PFSK-1 (cell line): Measurements from ENCODE around the gene C1QTNF12.

Source experiments
- POLR2AphosphoS5 ChIP-seq: IDR thresholded peaks from 2 replicates; pipeline ENCODE4 v1.6.1; 2012; ENCODE audit warnings: low read depth, mild to moderate bottlenecking, control low read depth, low read length, moderate library complexity
- SIN3A ChIP-seq: IDR thresholded peaks from 2 replicates; pipeline ENCODE4 v1.6.1; 2012; ENCODE audit warnings: mild to moderate bottlenecking, low read length, moderate library complexity, borderline replicate concordance; ENCODE audit not compliant: insufficient read depth
- TF ChIP-seq, protein P1 (sequence below), 2 experiments: IDR thresholded peaks; 2 replicates each; pipeline versions ENCODE4 v1.6.1 to v1.8.0; 2011 to 2012; ENCODE audit warnings: low read depth in 2 of 2, low read length in 2 of 2, control low read depth in 1 of 2, inconsistent platforms in 1 of 2, mild to moderate bottlenecking in 1 of 2, moderate library complexity in 1 of 2; ENCODE audit not compliant: insufficient read depth in 1 of 2

- TF ChIP-seq SIN3A, result no peak
- TF ChIP-seq, protein P1, sequence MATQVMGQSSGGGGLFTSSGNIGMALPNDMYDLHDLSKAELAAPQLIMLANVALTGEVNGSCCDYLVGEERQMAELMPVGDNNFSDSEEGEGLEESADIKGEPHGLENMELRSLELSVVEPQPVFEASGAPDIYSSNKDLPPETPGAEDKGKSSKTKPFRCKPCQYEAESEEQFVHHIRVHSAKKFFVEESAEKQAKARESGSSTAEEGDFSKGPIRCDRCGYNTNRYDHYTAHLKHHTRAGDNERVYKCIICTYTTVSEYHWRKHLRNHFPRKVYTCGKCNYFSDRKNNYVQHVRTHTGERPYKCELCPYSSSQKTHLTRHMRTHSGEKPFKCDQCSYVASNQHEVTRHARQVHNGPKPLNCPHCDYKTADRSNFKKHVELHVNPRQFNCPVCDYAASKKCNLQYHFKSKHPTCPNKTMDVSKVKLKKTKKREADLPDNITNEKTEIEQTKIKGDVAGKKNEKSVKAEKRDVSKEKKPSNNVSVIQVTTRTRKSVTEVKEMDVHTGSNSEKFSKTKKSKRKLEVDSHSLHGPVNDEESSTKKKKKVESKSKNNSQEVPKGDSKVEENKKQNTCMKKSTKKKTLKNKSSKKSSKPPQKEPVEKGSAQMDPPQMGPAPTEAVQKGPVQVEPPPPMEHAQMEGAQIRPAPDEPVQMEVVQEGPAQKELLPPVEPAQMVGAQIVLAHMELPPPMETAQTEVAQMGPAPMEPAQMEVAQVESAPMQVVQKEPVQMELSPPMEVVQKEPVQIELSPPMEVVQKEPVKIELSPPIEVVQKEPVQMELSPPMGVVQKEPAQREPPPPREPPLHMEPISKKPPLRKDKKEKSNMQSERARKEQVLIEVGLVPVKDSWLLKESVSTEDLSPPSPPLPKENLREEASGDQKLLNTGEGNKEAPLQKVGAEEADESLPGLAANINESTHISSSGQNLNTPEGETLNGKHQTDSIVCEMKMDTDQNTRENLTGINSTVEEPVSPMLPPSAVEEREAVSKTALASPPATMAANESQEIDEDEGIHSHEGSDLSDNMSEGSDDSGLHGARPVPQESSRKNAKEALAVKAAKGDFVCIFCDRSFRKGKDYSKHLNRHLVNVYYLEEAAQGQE (IDR thresholded peaks at IDR 0.05; ENCODE audit: insufficient read depth in 1 of 2, low read depth in 2 of 2, low read length in 2 of 2), result no peak
- no peak for TF ChIP-seq POLR2AphosphoS5
Observed at GRCh38 chr1:1240822-1241587, 5.5 kb downstream of the C1QTNF12 start.
